Activated naive CD8-positive, alpha-beta T cell treated with anti-CD3 and anti-CD28 coated beads, Interleukin-2, amount 50 U/mL, for 16 hours (primary cell): ENCODE measurements around the gene GJC1.
A peak's percentile ranks its signal among the peaks of the same experiment; 100 is the strongest.

Experiments
- DNase-seq: peaks from one replicate; pipeline ENCODE4 v3.0.0-alpha.2; 2020; ENCODE audit warnings: low read depth, low spot score

The GJC1 gene

GRCh38 chr17:44777394-44778348 is 52.4 kb downstream of the GJC1 start:
- no peak for DNase-seq

GRCh38 chr17:44776628-44777393 is 53.3 kb downstream of the GJC1 start:
- no peak for DNase-seq

- DNase-seq: no peak
Observed at GRCh38 chr17:44775838-44776621, 54.1 kb downstream of the GJC1 start.

- DNase-seq: peak; percentile 96
Observed at GRCh38 chr17:44775136-44775837, 54.8 kb downstream of the GJC1 start.

GRCh38 chr17:44774271-44775135 is 55.6 kb downstream of the GJC1 start:
- peak; percentile 77 for DNase-seq

GRCh38 chr17:44773140-44773539 is 56.9 kb downstream of the GJC1 start:
- no peak for DNase-seq

GRCh38 chr17:44772308-44773045 is 57.6 kb downstream of the GJC1 start:
- no peak for DNase-seq

GRCh38 chr17:44770166-44770925 is 59.7 kb downstream of the GJC1 start:
- no peak for DNase-seq

GRCh38 chr17:44769647-44770084 is 60.4 kb downstream of the GJC1 start:
- no peak for DNase-seq

GRCh38 chr17:44769230-44769629 is 60.9 kb downstream of the GJC1 start:
- no peak for DNase-seq

GRCh38 chr17:44768505-44769142 is 61.5 kb downstream of the GJC1 start:
- DNase-seq: no peak

- no peak for DNase-seq
Observed at GRCh38 chr17:44767493-44767892, 62.6 kb downstream of the GJC1 start.

- DNase-seq: no peak
Observed at GRCh38 chr17:44766409-44767038, 63.6 kb downstream of the GJC1 start.

GRCh38 chr17:44765965-44766364 is 64.1 kb downstream of the GJC1 start:
- no peak for DNase-seq

GRCh38 chr17:44763170-44763569 is 66.9 kb downstream of the GJC1 start:
- DNase-seq: no peak

GRCh38 chr17:44761932-44762810 is 67.9 kb downstream of the GJC1 start:
- DNase-seq: no peak
